ENCODE data around the gene MARK2.
A peak's percentile ranks its signal among the peaks of the same experiment; 100 is the strongest.

Gene MARK2

DNA sequence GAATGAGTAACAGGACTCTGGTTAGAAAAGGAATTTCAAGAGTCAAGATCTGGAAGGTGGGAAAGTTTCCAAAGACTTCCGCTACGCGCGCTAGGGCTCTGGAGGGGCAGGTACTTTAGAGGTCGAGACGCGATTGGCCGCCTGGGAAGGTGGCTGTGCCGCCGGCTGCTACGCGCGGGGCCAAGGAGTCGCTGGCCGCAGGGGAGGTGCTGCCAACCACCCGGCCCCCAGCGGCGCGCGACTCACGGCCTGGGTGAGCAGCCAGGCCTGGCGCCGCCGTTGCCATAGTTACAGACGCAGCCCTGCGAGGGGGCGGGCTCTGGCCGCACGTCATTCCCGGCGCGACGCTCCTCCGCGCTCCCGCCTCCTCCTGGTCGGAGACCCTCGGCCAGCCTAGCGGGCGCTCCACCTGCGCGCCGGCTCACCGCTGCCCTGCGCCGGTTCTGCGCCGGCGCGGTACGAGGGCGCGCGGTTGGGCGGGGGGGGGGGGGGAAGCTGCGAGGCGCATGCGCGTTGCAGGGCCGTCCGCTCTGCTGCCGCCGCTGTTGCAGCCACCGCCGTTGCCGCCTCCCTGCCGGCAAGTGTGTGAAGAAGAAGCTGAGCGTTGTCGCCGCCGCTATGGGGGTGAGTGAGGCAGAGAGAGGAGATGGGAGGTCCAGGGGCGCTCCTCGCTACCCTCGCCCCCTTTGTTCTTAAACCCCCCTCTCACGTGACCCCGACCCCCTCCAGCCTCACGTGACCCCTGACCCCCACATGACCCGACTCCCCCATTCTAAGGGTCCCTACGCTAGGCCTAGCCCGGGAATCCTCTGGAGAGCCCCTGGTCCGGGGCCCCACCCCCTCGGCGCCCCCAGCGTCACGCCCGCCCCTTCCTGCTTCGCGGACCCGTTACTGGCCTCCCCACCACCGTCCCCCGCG lies 99.8 kb downstream of the MARK2 start, which contains the start of gene NAA40:
NAA40 (plus strand) TSS at position 524 of the 918 bp plus-strand sequence; CDS start at position 619, 95 bp downstream.
- in situ Hi-C loops (cut with HindIII; ENCODE audit: low pct_ligation_motif_present, low pct_unique_long_range_greater_than_20kb, low sequenced_read_pairs) = no loop called here

DNA sequence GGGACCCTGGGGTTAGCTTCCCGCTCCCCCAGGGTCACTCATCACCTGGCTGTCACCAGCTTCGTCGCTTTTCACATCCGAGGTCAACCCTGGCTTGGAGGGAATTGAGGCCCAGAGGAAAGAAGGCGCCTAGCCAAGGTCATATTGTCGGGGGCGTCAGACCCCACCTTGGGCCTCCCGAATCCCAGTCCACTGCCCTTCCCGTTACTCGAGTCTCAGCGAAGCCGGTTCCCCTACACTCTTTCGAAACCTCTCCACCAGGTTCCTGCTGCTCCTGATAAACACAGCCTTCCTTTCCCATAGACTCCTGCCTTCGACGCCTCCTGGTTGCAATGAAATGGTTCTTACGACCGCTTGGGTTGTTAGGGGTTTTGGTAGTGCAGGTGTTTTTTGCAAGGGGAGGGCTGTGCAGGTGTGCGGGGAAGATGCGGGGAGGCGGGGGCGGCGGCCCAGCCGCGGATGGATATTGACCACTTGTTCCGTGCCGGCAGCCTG lies 100.5 kb downstream of the MARK2 start:
- peak; percentile 9 for DNase-seq
- in situ Hi-C loops (cut with HindIII; ENCODE audit: low pct_ligation_motif_present, low pct_unique_long_range_greater_than_20kb, low sequenced_read_pairs) = no loop called here

More for the DNA sequence above, 99.8 kb downstream of the MARK2 start, which contains the start of gene NAA40:
- peak; percentile 99 for DNase-seq

DNA sequence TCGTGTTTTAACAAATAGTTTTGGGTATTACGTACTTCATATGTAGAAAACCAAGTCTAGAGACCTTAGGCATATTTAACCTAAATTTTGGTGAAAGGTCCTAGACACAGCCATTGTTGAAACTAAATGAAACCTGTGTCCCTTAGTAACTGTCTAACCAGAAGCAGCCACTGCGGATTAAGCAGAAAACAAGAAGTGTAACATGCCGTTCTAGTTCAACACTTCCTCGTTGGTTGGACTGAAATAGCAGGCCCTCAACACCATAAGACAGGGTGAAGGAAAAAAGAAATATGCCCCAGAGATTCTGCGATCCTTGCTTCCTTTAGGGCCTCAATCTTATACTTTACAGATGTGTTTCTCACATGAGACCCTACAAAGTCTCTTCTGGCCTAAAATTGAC lies 101.9 kb downstream of the MARK2 start:
- no peak for DNase-seq
- in situ Hi-C loops (cut with HindIII; ENCODE audit: low pct_ligation_motif_present, low pct_unique_long_range_greater_than_20kb, low sequenced_read_pairs) = no loop called here

DNA sequence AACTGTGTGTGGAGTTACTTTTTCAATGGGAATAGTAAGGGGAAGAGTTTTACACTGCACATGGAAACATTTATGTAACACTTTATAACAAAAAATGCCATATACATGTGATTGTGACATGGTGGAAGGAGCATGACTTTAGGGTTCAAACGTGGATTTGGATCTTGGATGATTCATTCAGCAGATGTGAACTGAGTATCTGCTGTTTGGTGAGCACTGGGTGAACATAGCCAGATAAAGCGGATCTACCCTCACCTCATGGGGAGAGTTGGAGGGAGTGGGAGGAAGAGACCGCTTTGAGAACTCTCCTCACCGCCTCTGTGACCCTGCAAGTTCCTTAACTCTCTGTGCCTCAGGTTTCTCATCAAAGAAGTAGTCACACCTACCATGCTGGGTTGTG lies 103.0 kb downstream of the MARK2 start:
- in situ Hi-C loops (cut with HindIII; ENCODE audit: low pct_ligation_motif_present, low pct_unique_long_range_greater_than_20kb, low sequenced_read_pairs) = no loop called here
- DNase-seq = no peak

DNA sequence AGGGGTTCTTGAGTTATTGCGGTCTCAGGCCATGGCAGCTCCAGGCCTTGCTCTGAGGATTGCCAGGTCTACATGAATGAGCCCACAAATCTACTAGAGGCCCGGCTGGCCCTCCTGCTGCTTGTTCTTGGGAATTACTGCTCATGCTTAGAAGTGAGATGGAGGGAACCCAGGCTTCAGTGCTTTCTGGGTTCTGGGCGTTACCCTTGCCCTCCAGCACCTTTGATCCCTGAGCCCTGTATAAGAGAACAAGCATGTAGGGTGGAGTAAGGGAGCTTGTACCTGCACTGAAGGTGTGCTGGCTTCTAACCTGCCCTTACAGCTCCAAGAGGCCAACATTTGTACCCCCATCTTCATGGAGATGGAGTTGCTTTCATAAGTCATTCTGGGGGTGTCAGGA lies 103.9 kb downstream of the MARK2 start:
- no peak for DNase-seq
- in situ Hi-C loops (cut with HindIII; ENCODE audit: low pct_ligation_motif_present, low pct_unique_long_range_greater_than_20kb, low sequenced_read_pairs) = no loop called here

DNA sequence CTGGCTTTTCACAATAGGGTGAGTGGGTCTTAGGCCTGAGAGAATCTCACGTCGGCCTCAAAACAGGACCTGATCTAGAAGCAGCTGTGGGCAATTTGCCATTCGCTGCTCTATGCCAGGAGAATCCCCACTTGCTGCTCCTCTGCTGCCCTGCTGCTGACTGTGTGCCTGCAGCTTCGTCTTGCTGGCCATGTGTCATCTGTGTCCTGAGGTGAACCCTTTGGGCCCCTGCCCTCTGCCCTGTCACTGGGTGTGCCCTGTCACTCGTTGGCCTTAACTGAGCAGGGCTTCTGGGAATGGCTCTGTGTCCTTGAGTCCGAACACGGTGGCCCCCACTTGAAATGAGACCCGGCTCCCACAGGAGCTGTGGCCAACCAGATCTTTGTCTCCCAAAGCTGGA lies 106.1 kb downstream of the MARK2 start:
- DNase-seq = no peak
- in situ Hi-C loops (cut with HindIII; ENCODE audit: low pct_ligation_motif_present, low pct_unique_long_range_greater_than_20kb, low sequenced_read_pairs) = no loop called here

DNA sequence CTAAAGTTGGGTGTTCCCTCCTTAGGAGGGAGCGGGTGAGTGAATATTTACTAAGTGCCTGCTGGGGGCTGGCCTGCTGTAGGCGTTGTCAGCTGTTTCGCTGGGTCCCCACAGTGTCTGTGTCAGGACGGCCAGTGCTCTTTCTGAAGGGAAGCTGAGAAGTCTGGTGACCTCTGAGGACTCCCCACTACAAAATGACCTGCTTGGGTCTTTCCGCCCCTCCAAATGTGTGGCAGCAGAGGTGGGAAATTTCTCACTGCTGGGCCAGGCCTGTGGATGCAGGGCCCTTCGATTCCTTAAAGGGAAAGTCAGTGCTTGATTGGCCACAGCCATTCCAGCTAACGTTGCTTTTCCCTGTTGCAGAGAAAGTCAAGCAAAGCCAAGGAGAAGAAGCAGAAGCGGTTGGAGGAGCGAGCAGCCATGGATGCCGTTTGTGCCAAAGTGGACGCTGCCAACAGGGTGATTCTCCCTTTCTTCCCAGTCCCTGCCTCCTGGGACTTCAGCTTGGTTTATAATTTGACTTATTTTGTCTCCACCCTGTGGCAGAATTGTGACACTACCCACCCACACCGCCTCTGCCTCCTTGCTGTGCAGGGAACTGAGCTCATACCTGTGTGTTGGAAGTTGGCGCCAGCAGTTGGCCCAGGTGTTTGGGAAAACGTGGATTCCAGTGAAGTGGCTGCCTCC lies 106.7 kb downstream of the MARK2 start:
- DNase-seq = peak; percentile 63
- in situ Hi-C loops (cut with HindIII; ENCODE audit: low pct_ligation_motif_present, low pct_unique_long_range_greater_than_20kb, low sequenced_read_pairs) = no loop called here

DNA sequence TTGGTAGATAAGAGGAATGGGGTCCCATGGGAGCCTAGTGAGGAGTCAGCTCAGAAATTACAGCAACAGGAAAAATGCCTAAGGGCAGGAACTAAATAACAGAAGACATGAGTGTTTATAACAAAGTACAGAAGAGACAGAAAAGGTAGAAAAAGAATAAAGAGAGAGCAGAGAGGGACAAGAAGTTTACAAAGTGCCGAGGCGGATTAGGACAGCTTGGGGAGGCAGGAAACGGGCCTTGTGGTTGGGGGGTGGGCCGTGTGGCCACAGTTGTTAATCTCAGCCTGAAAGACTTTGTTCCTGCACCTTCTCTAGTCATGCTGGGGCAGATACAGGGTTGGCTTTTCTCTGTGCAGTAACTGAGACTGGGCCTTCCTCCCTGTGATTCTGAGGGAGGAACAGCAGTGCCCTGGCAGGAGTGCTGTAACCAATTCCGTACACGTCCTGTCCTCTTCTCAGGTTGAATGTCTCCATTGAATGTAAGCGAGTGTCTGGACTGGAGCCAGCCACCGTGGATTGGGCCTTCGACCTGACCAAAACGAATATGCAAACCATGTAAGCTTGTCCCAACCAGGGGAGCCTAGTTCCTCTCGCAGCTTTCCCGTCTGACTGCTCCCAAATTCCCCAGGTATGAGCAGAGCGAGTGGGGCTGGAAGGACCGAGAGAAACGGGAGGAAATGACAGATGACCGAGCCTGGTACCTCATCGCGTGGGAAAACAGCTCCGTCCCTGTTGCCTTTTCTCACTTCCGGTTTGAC lies 113.0 kb downstream of the MARK2 start:
- in situ Hi-C loops (cut with HindIII; ENCODE audit: low pct_ligation_motif_present, low pct_unique_long_range_greater_than_20kb, low sequenced_read_pairs) = no loop called here
- DNase-seq = no peak

DNA sequence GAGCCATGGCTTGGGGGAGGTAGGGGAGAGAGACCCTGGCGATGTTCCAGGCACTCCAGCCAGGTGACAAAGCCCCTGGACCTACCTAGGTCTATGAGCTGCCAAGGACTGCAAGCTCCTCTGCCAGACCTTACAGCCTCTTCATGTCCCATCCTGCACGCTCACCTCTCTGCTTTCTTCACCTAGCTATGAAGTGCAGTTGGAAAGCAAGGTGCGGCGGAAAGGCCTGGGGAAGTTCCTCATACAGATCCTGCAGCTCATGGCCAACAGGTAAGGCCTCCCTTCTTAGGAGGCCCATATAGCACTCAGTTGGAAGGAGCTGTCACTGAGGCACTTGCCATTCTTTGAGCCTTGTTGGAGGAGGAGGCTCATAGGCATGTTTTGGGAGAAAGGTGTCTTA lies 113.7 kb downstream of the MARK2 start:
- no peak for DNase-seq
- in situ Hi-C loops (cut with HindIII; ENCODE audit: low pct_ligation_motif_present, low pct_unique_long_range_greater_than_20kb, low sequenced_read_pairs) = no loop called here

DNA sequence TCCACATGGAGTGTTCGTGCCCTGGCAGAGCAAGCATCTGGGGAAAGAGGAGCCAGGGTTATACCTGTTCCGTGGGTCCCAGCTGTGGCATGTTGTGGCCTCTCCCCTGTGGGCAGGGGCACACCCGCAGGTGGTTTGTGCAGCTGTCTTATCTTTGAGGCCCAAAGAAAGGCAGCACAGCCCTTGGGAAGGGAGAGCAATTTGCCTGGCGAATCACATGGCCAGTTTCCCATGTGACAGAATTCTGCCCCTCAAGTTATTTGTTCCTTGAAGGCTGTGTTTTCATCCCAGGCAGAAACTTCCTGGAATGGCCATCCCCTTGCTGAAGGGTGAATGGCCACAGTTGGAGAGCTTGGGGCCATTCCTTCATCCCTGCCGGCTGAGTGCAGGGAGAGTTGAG lies 119.1 kb downstream of the MARK2 start:
- no peak for DNase-seq
- in situ Hi-C loops (cut with HindIII; ENCODE audit: low pct_ligation_motif_present, low pct_unique_long_range_greater_than_20kb, low sequenced_read_pairs) = no loop called here
